ENCODE data around the gene MOB2.

Gene MOB2

DNA sequence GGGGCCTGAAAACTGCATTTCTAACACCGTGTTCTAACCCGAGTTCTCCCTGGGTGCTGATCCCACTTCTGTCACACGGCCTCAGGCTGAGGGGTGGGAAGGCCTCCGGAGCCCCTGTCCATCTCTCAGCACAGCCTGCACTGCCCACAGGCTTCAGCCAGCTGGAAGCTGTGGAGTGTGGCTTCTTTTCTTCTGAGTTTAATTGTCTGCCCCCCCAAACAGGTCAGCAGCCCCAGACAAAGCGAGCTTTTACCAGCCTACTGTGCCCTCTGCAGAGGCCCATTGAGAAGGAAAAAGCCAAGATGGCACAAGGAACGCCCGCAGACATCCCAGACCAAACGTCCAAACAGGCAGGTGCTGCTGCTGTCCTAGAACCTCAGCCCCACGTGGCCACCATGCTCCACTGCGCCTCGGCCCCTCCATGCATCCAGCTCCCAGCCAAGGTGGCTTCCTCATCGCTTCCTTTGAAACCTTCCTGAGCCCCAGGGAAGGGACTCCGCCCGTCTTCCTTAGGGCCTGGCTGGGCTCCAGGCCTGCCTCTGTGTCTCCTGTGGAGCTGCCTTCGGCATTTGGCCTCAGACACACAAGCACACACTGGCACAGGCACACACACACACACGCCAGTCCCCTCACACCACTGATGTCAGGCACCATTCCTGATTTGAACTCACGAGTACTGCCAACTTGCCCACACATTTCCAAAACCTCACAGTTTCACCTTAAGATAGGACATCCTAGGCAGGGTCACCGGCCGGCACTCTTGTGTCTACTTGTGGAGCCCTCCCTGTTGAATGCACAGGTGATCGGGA, 1.7 kb downstream of the MOB2 start:
- DNase-seq (ENCODE audit: low read depth), result no peak

DNA sequence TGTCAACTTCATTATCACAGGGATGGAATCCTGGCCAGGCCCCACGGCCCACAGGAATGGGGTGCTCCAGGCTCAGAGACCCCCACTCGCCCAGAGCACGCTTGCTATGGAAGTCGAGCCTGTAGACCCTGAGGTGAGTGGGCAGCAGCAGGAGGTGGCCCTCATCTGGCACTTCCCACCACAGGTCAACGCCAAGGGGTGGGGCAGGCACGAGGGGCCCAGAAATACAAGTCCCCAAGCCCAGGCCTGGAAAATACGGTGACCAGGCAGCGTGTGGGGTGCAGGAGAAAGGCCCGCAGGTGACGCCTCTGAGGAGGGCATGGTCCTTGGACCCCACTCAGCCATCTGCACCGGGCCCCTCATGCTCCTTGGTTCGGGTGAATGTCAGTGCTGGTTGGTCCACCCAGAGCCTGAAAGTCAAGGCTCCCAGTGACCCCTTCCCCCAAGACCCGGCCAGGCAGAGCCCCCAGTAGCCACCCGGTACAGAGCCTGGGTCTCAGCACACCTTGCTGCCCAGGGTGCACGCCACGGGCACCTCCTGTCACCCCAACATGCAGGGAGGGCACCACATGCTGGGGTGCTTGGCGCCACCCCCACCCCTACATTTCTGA, 2.4 kb downstream of the MOB2 start:
- DNase-seq (ENCODE audit: low read depth), result no peak

DNA sequence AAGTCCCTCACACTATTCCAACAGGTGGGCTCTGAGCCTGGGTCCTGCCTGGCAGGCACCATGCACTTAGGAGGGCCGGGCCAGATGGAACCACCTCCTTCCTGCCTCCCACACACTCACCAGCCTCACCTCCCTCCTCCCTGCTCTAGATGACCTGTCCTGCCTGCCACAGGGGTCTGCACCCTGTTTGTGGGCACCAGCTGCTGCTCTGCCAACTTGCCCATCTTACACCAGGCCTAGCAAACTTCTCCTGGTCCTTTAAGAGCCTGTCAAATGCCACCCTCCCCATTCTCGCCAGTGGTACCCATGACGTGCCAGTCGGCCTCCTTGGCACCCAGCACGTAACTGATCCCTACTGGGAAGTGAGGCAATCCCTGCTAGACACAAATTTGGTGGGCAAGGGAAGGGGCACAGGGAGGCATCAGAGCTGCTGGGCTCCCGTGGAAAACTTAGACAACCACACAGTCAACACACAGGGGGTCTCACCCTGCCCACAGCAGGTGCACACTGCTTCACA, 3.1 kb downstream of the MOB2 start:
- no peak for DNase-seq (ENCODE audit: low read depth)

DNA sequence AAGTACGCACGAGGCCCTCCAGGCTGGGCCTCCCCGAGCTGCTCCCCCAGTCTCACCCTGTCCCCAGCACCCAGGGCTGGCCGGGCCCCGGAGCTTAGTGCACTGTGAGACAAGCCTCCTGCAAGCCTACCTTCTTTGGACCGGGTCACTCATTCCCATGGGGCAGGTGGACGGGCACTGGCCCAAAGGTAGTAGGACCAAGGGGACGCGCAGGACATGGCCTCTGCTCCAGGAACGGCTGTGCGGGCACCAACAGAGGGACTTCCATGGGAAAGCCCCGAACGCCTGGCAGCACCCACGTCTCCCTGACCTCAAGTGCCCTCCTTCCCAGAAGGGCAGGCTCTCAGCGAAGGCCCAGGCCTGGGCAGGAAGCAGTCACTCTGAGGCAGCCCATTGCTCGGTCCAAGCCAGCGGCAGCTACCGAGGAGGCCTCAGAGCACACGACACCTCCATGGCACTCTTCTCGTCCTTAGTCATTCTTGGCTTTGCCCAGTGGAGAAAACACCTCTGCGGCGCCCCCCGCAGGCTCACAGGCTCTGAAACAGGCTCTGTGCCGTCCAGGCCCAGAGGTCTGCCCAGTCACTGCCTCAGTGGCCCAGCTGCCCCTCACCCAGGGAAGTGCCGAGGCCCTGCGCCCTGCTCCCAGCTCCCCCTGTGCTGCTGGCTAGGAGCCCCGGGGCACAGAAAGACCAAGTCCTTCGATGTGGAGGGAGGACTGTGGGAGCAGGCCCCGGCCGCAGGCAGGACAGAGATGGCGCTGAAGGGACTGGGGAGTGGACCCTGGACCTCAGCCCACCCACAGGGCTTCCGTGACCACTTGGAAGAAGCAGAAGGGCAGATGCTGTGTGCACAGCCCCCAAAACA, 3.8 kb downstream of the MOB2 start:
- no peak for DNase-seq (ENCODE audit: low read depth)

- no peak for DNase-seq (ENCODE audit: low read depth)
Measured at GRCh38 chr11:1481861-1482441, 4.6 kb downstream of the MOB2 start.

DNA sequence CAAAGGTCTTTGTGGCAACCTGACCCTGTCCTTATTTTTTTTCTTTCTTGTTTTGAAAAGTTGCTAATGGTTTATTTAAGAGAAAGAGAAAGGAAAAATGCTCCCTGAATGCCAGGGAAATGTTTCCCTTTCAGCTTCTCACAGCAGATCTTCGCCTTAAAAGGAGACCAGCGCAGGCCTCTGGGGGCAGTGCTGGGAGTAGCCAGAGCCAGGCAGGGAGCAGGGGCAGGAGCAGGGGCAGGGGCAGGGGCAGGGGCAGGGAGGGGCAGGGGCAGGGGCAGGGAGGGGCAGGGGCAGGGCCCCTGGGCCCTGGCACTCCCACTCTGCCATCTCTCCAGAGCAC, 5.1 kb downstream of the MOB2 start:
- no peak for DNase-seq (ENCODE audit: low read depth)

- no peak for DNase-seq (ENCODE audit: low read depth)
Measured at GRCh38 chr11:1480555-1481482, 5.8 kb downstream of the MOB2 start.

DNA sequence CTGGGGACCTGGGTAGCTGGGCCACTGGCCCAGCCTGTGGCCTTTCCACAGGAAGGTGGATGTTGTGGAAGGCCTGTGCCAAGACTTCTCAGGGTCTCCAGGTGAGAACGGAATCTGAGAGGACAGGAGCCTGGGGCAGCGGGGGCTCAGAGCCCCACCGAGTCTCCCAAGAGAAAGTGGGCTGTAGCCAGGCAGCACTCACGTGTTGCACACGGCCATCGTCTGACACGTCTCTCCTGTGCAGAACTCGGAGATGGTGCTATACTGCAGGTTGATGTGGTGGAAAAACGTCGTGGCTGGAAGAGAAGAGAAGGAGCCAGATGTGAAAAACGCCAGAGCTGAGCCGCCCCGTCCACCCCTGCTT, 6.4 kb downstream of the MOB2 start:
- no peak for DNase-seq (ENCODE audit: low read depth)

- DNase-seq (ENCODE audit: low read depth), result no peak
Measured at GRCh38 chr11:1479678-1480118, 6.9 kb downstream of the MOB2 start.

GRCh38 chr11:1479006-1479677, 7.4 kb downstream of the MOB2 start:
- no peak for DNase-seq (ENCODE audit: low read depth)

- DNase-seq (ENCODE audit: low read depth), result no peak
Measured at GRCh38 chr11:1478544-1478943, 8.0 kb downstream of the MOB2 start.

DNA sequence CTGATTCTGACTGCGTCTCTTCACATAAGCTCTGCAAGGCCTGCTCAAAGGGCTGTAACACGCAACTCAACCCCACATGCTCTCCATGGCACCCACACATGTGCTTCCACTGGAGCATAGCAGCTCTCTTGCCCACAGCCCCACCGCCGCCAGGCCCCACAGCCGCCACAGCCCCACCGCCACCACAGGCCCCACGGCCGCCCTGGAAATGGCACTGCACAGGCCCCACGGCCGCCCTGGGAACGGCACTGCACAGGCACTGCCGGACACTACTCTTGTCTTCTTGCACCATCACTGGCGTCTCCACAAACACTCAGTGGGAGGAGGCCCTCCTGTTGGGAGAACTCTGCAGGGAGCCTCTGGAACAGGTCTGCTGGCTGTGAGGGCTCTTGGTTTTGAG, 8.6 kb downstream of the MOB2 start:
- no peak for DNase-seq (ENCODE audit: low read depth)

DNA sequence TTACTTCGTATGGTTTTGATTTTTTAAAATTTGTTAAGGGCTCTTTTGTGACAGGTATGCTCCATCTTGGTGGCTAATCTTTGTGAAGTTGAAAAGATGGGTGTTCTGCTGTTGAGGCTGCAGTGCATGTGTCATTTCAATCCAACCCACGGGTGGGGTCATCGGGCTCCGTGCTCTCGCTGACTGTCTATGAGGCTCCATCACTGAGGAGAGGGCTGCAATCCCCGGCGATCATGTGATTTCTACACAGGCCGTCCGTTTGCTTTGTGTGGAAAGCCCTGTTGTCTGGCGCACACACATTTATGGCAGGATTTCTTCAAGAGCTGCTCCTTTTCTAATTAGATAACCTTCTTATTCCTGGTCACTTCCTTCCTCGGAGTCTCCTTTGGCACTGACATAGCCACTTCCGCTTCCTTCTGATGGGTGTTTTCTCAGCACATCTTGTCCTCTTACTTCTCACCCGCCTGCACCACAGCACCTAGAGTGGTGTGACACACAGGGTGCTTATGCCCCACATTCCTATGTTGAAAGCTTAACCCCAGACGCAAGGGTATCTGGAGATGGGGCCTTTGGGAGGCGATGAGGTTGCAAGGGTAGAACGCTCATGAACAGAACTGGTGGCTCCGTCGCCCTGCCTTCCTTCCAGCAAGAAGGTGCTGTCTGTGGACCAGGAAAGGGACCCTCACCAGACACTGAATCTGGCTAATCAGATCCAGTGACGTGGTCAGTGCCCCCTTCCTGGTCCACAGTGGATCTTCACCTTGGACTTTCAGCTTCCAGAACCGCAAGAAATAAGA, 9.4 kb downstream of the MOB2 start:
- no peak for DNase-seq (ENCODE audit: low read depth)

GRCh38 chr11:1475841-1476240, 10.7 kb downstream of the MOB2 start:
- no peak for DNase-seq (ENCODE audit: low read depth)

GRCh38 chr11:1473786-1474185, 12.8 kb downstream of the MOB2 start:
- no peak for DNase-seq (ENCODE audit: low read depth)

GRCh38 chr11:1473011-1473628, 13.5 kb downstream of the MOB2 start:
- no peak for DNase-seq (ENCODE audit: low read depth)

DNA sequence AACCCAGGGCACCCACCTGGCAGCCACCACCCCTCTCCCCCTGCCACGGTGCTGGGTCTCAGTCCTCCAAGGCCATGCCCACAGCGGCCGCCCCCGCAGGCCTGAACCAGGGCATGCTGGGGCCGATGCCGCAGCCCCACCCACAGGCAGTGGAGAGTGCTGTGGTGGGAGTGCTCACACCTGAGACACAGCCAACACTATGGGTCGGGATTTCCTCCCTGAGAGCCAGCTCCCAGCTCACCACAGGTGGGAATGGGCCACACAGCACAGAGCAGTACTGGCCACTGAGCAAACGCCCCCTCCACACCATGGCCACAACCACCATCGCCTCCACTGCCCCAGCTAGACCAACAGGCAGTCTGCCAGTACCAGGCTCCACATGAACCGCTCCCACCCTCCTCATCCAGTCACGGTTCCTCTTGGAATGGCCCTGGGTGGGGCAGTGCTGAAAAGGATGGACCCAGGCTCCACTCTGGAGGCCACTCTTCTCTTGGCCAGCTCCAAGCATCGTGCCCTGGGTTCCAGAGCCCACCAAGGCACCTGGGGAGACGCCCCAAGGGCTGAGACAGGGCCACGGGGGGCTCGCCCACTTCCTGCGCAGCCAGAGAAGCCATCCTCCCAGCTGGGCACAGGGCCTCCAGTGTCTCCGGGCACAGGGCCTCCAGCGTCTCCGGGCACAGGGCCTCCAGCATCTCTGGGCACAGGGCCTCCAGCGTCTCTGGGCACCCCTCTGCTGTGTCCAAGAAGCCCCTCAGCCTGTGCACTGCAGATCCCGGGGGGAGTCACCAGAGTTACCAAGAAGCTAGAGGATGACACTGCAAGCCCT, 14.2 kb downstream of the MOB2 start:
- no peak for DNase-seq (ENCODE audit: low read depth)

GRCh38 chr11:1471736-1472135, 14.8 kb downstream of the MOB2 start:
- no peak for DNase-seq (ENCODE audit: low read depth)

Measured in iris pigment epithelial cell (primary cell).